HG03558 (cell line): Measurements from ENCODE around the gene OR2V1.
"Not testable (repeated sequence)": the region's sequence is repeated elsewhere in the genome, so short reads cannot be mapped to it uniquely, and the experiment has no call there.

Experiments
- ATAC-seq: cut with Tn5 transposase; IDR thresholded peaks from one replicate; pipeline ENCODE4 v1.9.1; 2021; ENCODE audit warnings: moderate number of reproducible peaks; ENCODE audit not compliant: unreplicated experiment; ENCODE audit errors: extremely low read depth

Gene OR2V1

DNA sequence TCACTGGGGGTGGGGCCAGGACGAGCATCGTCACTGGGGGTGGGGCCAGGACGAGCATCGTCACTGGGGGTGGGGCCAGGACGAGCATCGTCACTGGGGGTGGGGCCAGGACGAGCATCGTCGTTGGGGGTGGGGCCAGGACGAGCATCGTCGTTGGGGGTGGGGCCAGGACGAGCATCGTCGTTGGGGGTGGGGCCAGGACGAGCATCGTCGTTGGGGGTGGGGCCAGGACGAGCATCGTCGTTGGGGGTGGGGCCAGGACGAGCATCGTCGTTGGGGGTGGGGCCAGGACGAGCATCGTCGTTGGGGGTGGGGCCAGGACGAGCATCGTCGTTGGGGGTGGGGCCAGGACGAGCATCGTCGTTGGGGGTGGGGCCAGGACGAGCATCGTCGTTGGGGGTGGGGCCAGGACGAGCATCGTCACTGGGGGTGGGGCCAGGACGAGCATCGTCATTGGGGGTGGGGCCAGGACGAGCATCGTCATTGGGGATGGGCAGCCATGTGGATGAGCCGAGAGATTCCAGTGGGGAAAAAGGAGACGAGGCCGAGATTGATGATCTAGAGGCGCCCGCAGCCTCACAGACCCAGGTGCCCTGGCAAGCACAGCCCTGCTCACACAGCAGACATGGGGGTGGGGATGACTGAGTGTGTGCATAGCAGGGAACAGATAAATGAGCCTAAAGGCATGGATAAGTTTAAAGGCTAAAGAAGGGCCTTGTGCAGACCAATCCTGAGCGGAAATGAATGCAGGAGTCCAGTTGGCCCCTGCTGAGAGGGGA is 30.0 kb upstream of the OR2V1 start:
- ATAC-seq: not testable (repeated sequence)

DNA sequence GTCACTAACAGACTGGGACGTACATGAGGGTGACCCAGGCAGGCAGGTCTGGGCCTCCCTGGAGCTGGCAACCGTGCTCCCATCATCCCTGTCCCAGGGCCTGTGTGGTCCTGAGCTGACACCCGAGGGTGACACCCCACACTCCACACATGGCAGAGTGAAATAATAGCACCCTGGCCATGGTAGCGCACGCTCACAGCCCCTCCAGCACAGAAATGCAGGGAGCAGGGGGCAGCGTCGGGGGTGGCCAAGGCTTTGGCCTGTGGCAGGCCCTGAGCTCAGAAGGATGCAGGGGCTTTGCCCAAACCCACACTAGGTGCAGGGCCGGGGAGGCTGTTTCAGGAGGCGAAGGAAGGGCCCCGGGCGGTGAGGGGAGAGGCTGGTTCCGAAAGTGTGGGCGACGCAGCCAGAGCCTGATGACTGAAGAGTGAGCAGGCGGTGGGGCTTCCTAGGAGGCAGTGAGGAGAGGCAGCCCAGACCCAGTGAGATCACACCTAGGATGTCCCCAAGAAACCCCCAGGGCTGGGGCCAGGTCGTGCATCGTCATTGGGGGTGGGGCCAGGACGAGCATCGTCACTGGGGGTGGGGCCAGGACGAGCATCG is 29.3 kb upstream of the OR2V1 start:
- ATAC-seq: peak; percentile 40

DNA sequence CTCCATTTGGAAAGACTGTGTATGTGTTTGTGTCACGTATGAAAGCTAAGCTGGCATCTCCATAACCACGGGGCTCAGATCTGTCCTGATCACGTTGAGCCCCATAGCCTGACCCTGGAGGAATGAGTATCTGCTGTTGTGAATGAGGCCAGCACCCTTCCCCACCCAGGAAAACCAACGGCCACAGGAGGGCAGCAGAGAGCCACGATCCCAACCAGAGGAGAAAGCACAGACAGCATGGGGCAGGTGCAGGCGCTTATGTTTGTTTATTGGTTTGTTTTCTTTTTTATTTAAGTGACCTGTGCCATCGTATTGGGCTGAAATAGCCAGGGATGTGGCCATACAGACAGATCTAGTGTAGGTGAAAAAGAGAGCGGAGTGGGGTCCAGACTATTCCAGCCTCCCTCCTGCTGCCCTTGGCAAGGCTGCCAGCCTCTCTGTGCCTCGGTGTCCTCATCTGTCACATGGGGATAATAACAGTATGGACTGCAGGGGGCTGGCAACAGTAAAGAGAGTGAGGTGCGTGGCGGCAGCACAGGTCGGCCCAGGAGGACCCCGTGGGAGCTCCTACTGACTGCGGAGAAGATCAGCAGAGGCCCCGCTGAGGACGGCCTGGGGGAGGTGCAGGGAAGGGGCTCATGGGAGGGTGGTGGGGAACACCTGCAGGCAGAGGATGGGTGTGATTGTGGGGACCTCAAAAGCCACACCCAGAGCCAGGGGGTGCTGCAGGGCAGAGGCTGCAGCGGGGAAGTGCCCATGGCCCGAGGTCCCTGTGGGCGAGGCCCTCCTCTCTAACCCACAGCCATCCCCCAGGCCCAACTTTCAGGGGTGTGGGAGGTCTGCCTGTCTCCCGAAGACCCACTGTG is 28.6 kb upstream of the OR2V1 start:
- no peak for ATAC-seq

DNA sequence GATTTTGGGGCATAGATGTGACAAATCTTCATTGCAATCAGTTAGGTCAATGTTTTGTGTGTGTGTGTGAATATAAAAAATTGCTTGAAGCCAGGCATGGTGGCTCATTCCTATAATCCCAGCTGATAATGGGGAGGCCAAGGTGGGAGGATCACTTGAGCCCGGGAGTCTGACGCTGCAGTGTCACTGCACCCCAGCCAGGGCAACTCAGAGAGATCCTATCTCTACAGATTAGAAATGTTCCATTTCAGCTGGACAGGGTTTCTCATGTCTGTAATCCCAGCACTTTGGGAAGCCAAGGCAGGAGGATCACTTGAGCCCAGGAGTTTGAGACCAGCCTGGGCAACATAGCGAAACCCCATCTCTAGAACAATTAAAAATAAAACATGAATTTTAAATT is 27.9 kb upstream of the OR2V1 start:
- no peak for ATAC-seq

DNA sequence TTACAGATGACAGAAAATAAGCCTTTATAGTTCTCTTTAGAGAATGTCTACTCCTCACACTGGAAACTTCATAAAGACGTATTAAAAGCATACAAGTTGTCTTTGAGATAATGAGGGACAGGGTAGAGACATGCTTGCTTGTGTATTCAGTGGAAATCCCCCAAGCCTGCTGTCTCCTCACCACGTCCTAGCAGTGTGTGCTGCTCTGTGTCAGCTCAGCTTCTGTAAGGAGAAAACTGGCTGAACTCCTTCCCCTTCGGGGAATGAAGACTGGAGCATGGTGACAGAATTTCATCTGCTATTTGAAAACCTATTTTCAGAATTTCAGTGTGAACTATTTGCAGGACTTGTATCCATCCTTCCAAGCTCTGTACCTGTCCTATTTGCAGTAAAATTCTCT is 25.8 kb upstream of the OR2V1 start:
- no peak for ATAC-seq

DNA sequence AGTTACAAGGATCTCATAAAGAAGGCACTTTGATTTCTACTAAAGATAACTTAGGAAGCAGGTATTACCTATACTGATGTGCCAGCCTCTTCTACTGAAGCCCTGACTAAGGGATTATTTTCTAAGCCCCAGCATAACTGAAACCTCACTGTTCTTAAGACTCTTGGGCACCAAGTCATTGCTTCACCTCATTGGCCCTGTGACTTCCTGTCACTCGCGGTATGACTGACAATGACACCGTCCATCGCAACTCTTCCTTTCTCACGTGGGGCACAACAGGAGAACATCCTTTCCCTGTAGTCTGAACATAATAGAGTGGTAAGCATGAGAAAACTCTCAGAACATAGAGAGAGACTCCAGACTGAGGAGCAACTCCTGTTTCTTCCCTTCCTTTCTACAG is 22.8 kb upstream of the OR2V1 start:
- ATAC-seq: no peak

DNA sequence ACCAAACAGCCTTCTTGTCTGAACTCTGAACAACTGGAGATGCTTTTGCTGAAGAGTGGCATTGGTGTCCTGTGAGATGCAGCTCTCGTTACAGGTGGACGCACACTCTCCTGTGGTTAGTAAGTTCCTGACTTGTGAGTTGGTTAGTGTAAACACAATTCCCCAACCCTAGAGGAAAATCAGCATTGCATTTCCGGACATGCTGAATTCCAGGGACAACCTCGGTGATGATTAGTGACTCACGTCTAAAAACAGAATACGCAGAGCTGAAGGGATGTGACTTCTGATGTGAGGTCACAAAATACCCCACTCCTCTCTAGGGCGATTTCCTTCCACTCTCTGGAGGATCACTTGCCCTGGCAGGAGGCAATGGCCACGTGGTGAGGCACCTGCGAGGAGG is 21.4 kb upstream of the OR2V1 start:
- no peak for ATAC-seq

DNA sequence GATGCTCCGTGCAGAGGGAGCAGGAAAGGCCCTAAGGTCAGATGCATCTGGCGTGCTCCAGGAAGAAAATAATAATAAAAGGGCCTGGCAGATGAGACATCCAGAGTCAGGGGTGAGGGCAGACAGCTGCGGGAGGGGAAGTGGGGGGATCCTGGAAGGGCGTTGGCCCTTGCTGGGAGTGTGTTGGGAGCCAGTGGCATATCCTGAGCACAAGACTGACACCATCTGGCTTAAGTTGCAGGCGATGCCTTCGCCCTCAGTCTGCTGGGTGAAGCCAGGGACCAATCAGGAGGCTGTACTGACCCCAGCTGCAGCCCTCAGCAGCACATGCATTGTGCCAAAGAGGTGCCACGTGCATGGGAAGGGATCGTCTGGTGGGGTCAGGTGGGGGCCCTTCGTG is 20.2 kb upstream of the OR2V1 start:
- ATAC-seq: no peak

DNA sequence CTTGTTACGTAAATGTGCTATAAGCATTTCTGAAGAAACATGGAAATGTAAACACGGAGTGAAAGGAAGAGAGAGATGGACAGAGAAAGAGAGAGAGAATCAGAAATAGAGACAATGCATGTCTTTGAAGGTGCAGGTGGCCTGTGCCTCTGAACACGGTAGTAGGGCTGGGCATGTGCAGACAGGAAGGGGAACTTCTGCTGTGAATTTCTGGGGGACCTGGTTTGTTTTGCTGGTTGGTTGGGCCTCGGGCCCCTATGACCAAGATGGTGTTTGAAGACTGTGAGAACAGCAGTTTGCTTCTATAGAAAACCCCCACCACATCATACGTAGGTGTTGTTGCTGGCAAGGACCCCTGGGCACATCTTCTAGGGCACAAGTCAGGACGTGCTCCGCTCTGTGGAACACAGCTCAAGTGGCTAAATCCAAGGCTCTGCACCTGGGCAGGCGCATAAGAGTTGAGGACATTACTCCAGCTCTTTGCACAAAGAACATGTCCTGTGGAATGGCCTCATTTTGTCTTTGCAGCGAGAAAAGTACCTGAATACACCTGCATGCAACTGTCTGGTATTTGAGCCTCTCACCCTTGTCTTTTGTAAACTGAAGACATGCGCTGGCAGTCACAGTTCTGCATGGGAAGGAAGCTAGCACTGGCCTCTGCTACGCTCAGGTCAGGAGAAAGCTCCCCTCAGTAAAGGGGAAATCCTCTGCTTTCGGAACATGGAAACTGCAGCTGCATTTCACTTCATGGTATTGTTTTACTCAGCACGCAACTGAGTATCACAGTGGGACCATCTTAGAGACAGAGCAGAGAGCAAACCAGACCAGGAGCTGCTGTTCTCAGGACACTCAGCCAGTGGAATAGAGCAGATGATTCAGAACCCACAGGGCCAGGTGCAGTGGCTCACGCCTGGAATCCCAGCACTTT is 19.1 kb upstream of the OR2V1 start:
- ATAC-seq: no peak

DNA sequence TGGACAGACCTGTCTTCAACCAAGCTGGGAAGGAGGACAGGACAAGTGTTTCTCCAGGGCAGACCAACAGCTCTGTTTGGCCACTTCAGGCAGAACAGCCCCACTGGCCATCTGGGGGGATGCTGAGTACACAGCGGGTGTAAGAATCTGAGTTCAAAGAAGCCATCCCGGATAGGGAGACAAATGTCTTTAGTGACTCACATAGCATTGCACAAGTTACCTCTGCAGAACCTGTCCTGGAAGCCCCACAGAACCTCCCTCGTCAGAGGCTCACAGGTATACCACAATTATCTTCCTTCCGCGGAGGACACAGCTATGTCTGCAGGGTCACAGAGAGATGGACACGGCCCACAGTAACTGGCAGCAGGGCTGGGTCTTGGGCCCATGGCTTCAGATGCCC is 18.4 kb upstream of the OR2V1 start:
- no peak for ATAC-seq

DNA sequence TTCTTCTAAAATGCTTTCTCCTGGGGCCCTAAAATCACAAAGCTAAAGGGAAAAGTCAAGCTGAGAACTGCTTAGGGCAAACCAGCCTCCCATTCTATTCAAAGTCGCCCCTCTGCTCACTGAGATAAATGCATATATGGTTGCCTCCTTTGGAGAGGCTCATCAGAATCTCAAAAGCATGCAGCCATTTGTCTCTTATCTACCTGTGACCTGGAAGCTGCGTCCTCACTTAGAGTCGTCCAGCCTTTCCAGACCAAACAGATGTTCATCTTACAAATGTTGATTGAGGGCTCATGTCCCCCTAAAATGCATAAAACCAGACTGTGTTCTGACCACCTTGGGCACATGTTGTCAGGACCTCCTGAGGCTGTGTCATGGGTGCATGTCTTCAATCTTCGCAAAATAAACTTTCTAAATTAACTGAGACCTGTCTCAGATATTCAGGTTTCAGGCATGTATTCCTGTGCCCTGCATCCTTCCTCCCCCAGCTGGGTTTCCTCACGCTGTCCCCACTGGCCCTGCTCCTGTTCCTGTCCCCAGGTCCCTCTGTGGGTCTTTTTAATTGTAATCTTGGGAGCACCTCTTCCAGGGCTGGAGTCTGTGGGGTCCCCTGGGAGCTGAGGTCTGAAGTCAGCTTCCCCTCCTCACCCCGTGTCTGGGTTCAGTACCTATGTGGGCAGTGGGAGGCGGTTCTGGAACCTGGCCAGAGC is 16.1 kb upstream of the OR2V1 start, which contains the start of gene OR2V2:
Gene OR2V2, plus strand, starts transcription at position 660 of the 710 bp plus-strand sequence. CDS start 7,357 bp downstream, outside the sequence.
- ATAC-seq: not testable (repeated sequence)

DNA sequence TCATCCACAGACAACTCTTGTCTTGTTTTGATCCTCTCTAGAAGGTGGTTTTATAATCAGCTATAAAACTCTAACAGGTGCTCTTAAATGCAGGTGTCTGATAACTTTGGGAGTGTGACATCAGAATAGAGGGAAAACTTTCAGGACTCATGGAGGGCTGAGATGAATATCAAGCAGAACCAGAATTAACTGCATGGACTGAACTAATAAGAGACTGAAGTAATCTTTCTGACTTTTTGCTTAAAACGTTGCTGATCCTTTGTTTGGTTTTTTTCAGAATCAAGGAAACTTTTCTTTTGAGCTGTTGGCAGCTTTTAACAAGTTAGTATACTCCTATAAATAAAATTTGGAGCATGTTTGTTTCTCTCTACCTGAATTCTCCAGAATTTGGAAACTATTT is 14.2 kb upstream of the OR2V1 start:
- ATAC-seq: no peak

DNA sequence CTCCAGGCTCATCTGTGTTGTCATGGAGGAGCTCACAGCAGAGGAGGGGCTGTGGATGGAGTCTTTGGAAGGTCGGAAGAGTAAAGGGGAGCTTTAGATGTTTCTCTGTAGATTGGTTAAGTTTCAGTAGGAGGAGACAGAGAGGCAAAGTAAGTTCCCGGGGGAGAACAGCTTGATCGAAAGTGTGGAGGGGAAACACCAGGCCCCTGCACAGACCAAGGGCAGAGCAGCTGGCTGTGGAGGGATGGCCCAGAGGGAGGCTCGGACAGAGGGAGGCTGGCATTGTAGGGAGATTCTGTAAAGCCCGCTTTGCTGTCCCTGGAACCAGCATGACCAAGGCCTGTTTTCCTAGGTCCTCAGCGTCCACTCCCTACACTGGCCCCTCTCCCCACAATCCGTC is 11.1 kb upstream of the OR2V1 start:
- ATAC-seq: no peak

DNA sequence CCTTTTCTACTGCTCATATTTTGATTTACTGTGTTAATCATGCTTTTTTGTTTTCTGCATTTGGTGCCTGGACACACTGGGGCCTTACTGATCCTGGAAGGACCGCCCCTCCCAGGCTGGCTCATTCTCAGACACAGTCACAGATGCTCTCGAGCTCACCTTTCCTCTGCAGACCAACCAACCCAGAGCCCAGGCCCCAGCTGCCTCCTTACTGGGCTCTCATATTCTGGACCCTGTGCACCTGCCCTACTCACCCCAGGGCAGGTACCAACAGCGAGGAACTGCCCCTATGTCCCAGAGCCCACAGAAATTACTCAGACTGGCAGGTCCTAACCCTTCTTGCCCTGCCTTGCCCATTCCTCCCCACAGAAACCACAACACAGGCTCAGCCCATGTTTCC is 9.8 kb upstream of the OR2V1 start:
- ATAC-seq: no peak

DNA sequence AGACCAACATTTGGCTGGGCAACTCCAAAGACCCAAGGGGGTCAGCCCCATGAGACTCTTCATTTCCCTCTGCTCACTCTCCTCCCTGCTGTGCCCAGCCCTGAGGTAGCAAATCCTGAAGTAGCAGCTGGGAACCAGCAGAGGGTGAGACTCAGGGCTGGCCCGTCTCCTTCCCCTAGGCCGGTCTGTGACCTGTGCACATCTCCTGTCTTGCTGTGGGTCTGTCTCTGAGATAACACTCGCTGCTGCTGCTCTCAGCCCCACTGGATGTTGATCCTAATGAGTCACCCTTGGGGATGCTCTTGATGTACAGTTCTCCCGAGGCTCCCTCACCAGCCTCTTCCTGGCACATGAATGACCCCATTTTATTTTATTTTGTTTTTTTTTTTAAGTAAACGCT is 7.3 kb upstream of the OR2V1 start:
- ATAC-seq: no peak

DNA sequence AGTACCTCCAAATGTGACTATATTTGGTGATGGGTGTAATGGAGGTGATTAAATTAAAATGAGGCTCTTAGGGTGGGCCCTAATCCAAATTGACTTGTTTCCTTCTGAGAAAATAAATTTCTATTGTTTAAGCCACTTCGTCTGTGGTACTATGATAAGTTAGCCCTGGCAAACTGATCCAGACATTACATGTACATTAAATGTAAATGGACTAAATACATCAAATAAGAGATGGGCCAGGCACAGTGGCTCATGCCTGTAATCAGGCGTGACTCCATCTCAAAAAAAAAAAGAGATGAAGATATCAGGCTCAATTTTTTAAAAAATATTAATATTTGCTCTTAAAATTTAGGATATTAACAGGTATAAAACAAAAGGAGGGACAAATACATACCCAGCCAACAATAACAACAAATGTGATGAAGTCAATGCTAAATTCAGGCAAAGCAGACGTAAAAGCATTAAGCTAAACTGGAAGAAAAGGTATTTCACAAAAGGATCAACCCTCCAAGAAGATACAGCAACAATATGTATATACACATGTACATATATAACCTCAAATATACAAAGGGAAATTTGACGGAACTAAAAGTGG is 5.5 kb upstream of the OR2V1 start:
- no peak for ATAC-seq

DNA sequence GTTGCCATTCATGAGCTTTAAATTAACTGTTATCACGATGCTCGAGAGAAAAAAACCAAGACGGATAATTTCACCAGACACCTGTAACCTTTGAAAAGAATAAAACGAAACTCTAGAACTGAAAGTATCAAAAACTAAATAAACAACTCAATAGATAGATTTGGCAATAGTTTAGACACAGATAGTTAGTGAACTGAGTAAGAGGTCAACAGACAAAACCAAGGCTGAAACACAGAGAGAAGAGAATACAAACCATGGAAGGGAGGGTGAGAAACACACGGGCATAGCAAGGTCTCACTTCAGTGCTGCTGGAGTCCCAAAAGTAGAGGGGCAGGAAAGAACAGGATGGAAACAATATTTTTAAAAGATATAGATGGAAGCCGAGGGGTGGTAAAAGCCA is 3.3 kb upstream of the OR2V1 start:
- no peak for ATAC-seq

DNA sequence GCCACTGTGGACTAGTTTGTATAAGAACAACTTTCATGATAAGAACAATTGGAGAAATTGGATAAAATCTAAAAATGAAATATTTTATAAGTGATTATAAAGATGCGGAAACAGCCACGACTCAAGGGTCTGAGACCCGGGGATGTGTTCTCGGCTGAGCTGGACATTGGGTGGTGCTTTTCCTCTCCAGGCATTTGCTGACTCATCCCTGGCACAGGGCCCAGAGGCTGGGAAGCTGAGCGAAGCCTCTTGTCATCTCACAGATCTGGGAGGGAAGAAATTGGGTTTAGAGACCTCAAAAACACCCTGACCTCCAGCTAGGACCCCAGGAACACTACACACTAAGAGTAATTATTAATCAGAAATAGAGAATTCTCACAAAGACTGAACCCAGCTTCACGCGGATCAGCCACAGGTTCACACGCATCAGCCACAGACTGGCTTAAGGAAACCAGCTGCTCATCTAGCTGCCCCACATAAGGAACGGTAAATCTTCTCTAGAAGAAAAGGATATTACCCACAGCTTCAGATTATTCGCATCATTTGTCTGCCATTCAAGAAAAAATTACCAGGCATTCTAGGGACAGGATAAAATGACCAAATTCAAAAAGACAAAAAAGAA is 2.8 kb upstream of the OR2V1 start:
- ATAC-seq: no peak

DNA sequence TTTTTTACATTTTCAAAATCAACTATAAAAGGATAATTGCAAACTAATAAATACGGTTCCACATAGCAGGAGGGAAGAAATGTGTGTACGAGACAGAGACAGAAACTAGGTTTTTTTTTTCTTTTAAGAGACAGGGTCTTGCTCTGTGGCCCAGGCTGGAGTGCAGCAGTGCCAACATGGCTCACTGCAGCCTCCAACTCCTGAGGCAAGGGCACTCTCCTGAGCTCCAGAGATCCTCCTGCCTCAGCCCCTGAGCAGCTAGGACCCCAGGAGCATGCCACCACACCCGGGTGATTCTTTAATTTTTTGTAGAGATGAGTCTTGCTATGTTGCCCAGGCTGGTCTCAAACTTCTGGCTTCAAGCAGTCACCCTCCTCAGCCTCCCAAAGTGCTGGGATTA is 2.1 kb upstream of the OR2V1 start:
- ATAC-seq: no peak
